GM13976 (cell line): ENCODE results near the gene ACTG2.

Experiments used
- DNase-seq: peaks from one replicate; pipeline ENCODE4 v3.0.0; 2012; ENCODE audit warnings: low spot score
- CTCF ChIP-seq: IDR thresholded peaks from 2 replicates; pipeline ENCODE4 v1.5.1; 2012; ENCODE audit warnings: borderline replicate concordance, mild to moderate bottlenecking; ENCODE audit not compliant: insufficient read depth; ENCODE audit errors: extremely low read depth, missing control alignments, control extremely low read depth
- in situ Hi-C: fragments of 300-500 bp; cut with MboI; formaldehyde crosslinking; loops from one replicate; pipeline ENCODE4 v1.12.0; 2022; ENCODE audit warnings: low sequenced_read_pairs, mixed read lengths, inconsistent platforms; ENCODE audit not compliant: unreplicated experiment

Gene ACTG2

GRCh38 chr2:73904952-73905351, 12.1 kb downstream of the ACTG2 start:
- in situ Hi-C loops, result no loop called here
- no peak for DNase-seq
- no peak for TF ChIP-seq CTCF

GRCh38 chr2:73906847-73907505, 14.2 kb downstream of the ACTG2 start:
- in situ Hi-C loops, result no loop called here
- TF ChIP-seq CTCF, result no peak
- DNase-seq, result no peak

GRCh38 chr2:73907840-73908452, 15.1 kb downstream of the ACTG2 start:
- peak; percentile 75 for DNase-seq
- in situ Hi-C loops, result no loop called here
- peak; percentile 49 for TF ChIP-seq CTCF

GRCh38 chr2:73908689-73909652, 16.2 kb downstream of the ACTG2 start:
- in situ Hi-C loops, result no loop called here
- no peak for DNase-seq
- no peak for TF ChIP-seq CTCF

GRCh38 chr2:73910873-73911547, 18.2 kb downstream of the ACTG2 start:
- DNase-seq, result no peak
- TF ChIP-seq CTCF, result no peak
- in situ Hi-C loops, result no loop called here
